Astrocyte of the spinal cord (primary cell): Measurements from ENCODE around the gene HTRA1.

Experiments
- DNase-seq: peaks from one replicate; pipeline ENCODE4 v3.0.0; 2011; ENCODE audit warnings: low read depth, low spot score
- H3K4me3 ChIP-seq: 2 replicates; pipeline ENCODE4 v1.5.1; 2011; ENCODE audit warnings: low read depth, mild to moderate bottlenecking, low read length, moderate library complexity
- in situ Hi-C: cut with HindIII; loops from 2 replicates; pipeline ENCODE4 v1.10.0; 2017; ENCODE audit warnings: low sequenced_read_pairs
- TF ChIP-seq, protein P1 (sequence below): IDR thresholded peaks from 2 replicates; pipeline ENCODE4 v1.5.1; 2012; ENCODE audit warnings: low read depth, mild to moderate bottlenecking, low read length, inconsistent platforms

The HTRA1 gene

DNA sequence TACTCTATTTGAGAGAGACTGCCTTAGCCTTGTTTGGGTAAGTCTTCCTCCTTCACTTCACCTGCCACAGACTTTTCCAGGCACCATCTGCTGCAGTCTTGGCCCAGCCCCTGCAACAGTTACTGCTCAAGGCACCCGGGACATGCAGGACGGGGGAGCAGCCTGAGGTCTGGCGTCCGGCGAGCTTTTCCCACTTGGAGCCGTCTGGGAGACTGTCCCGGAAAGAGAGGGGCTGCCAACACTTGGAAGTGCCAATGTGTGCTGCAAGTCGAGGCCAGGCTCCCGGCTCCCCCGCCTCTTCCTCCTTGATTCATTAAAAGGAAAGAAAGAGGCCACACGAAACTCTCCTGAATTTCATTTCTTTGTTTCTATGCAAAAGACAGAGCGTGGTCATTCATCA lies 13.7 kb downstream of the HTRA1 start:
- H3K4me3 ChIP-seq: no peak overlapping the region
- no peak for DNase-seq
- in situ Hi-C loops: no loop called here
- TF ChIP-seq, protein P1, sequence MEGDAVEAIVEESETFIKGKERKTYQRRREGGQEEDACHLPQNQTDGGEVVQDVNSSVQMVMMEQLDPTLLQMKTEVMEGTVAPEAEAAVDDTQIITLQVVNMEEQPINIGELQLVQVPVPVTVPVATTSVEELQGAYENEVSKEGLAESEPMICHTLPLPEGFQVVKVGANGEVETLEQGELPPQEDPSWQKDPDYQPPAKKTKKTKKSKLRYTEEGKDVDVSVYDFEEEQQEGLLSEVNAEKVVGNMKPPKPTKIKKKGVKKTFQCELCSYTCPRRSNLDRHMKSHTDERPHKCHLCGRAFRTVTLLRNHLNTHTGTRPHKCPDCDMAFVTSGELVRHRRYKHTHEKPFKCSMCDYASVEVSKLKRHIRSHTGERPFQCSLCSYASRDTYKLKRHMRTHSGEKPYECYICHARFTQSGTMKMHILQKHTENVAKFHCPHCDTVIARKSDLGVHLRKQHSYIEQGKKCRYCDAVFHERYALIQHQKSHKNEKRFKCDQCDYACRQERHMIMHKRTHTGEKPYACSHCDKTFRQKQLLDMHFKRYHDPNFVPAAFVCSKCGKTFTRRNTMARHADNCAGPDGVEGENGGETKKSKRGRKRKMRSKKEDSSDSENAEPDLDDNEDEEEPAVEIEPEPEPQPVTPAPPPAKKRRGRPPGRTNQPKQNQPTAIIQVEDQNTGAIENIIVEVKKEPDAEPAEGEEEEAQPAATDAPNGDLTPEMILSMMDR: no peak

DNA sequence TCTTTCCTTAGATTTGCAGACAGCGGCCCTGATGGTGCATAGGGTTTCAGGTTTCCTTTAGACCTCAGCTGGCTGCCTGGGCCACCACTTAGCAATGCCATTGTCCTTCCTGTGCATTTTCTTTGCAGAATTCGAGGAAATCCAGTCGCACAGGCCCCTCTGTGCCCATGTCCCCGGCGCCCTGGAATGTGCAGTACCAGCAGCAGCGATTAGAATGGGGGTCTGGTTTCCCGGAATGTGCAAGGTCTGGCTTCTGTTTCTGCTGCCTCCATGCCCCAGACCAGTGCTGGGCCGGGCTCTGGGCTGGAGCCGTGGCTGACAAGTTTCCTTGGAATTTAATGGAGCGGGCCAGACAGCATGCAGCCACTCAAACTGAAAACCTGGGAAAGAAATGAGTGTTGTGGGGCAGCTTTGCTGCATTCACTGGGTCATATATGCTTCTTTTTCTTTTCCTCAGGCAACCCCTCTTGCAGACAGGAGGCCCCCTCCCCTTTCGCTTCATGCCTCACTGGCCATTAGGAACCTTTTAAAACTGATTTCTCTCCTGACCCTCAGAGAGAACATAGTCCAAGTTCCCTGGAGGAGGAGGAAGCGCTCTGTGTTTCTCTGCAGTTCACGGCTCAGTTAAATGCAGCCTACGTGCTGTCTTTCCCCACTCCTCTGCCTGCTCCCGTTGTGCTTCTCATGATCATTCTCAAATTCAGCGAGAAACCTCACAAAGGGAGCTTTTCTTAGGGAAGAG lies 14.4 kb downstream of the HTRA1 start:
- in situ Hi-C loops: no loop called here
- H3K4me3 ChIP-seq: no peak overlapping the region
- peak; percentile 44 for DNase-seq
- TF ChIP-seq, protein P1: no peak

DNA sequence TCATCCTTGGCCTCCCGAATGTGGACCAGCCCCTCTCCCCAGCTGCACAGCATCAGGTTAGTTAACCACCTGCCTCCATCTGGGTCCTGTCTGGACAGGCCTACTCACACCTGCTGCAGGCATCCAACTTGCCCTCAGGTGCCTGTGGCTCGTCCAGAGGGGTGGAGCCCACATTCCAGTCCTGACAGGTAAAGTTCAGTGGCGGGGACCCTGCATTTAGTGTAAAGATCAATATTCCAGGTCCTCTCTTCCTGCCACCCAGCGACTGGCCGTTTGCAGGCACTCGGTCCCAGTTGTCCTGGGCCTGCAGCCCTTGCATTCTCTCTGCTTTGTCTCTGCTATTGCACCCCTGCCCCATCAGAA lies 15.0 kb downstream of the HTRA1 start:
- H3K4me3 ChIP-seq: no peak overlapping the region

DNA sequence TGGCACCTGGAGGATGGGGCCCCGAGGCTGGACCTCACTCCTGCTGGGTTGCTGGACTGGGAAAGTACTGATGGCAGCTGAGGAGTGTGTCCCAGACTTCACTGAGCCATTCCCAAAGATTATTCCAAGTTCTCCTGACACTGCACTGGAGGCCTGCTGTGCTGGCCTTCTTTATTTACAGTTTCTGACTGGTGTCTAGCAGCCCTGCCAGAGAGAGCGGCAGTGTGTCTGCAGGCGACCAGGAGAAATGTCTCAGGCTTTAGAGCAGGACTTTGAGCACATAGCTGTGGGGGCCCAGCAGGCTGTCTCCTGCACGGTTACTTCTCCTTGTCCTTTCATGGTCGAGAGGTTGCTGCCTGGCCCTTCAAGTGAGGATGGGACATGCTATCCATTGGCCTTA lies 16.1 kb downstream of the HTRA1 start:
- TF ChIP-seq, protein P1: no peak
- H3K4me3 ChIP-seq: no peak overlapping the region
- in situ Hi-C loops: no loop called here
- DNase-seq: no peak

More for the DNA sequence above, 15.0 kb downstream of the HTRA1 start:
- DNase-seq: no peak
- in situ Hi-C loops: no loop called here
- TF ChIP-seq, protein P1: no peak

DNA sequence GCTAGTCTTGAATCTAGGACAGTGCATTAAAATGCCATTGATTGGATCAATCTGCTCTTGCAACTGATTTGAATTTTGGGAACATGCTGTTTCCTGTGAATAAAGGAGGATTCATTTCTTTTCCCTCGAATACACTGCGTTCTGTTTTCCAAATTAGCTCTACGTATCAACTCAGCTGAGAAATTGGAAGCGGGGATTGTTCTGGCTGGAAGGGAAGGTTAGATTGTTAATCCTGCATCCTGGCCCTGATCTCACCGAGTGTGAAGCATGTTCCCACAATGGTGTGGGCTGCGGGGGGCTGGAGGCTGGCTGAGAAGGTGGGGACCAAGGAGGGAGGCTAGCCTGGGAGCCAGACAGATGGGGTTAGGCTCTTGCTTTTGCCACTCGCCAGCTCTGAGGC lies 17.6 kb downstream of the HTRA1 start:
- in situ Hi-C loops: no loop called here
- DNase-seq: no peak
- TF ChIP-seq, protein P1: no peak
- H3K4me3 ChIP-seq: no peak overlapping the region

DNA sequence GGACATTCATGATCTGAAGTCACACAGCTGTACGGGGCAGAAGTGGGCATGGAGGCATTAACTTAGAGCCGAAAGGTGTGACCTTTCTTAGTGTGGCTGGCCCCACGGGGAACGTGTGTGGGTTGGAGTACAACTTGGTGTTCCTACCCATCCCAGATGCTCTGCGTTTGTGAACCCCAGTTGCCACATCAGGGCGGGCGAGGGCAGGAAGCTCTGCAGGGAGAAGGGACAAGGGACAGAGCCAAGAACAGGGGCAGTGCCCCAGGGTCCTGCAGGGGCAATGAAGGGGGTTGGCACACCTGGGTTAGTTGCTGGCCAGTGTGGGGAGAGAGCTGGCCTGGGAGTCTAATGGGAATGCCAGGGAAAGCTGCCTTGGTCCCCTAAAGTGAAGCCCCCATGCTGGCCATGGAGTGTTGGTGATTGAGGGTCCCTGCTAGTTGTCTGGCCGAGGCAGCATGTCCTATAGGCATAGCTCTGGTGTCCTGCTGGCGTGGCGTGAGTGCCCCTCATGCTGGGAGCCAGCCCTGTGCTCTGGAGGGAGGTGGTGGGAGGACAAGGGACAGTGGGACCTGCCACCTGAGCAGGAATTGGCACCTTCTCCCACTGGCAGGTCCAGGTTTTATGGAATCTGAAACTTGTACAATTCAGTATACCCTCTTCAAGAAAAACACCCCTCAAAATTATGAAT lies 18.9 kb downstream of the HTRA1 start:
- H3K4me3 ChIP-seq: no peak overlapping the region

More for the DNA sequence above, 18.9 kb downstream of the HTRA1 start:
- DNase-seq: no peak
- in situ Hi-C loops: no loop called here
- TF ChIP-seq, protein P1: no peak
